IPS-18a (cell line): ENCODE measurements around the gene C4BPA.

Experiments used
- H3K27ac ChIP-seq: one replicate; pipeline ENCODE4 v1.5.1; 2013; ENCODE audit warnings: low read length
- H3K27me3 ChIP-seq: one replicate; pipeline ENCODE4 v1.6.1; 2013; ENCODE audit warnings: mild to moderate bottlenecking, low read length; ENCODE audit not compliant: control insufficient read depth, insufficient read depth
- H3K36me3 ChIP-seq: one replicate; pipeline ENCODE4 v1.6.1; 2013; ENCODE audit warnings: low read depth, low read length; ENCODE audit not compliant: control insufficient read depth
- H3K4me1 ChIP-seq: one replicate; pipeline ENCODE4 v1.6.1; 2013; ENCODE audit warnings: low read depth, low read length; ENCODE audit not compliant: control insufficient read depth
- H3K4me3 ChIP-seq: one replicate; pipeline ENCODE4 v1.5.1; 2013; ENCODE audit warnings: low read length
- H3K9ac ChIP-seq: one replicate; pipeline ENCODE4 v1.6.1; 2013; ENCODE audit warnings: mild to moderate bottlenecking, low read length, moderate library complexity
- H3K9me3 ChIP-seq: one replicate; pipeline ENCODE4 v1.6.1; 2013; ENCODE audit warnings: low read depth, low read length; ENCODE audit not compliant: control insufficient read depth

The C4BPA gene

GRCh38 chr1:207191776-207192175 is 87.7 kb downstream of the C4BPA start:
- Histone ChIP-seq H3K36me3 (no peaks in the 10 kb centered on the region), H3K9me3 (no peaks in the 10 kb centered on the region), H3K9ac (no peak overlapping the region), H3K4me3 (no peak overlapping the region), H3K4me1 (no peaks in the 10 kb centered on the region), H3K27me3 (no peaks in the 10 kb centered on the region), H3K27ac (no peak overlapping the region)

DNA sequence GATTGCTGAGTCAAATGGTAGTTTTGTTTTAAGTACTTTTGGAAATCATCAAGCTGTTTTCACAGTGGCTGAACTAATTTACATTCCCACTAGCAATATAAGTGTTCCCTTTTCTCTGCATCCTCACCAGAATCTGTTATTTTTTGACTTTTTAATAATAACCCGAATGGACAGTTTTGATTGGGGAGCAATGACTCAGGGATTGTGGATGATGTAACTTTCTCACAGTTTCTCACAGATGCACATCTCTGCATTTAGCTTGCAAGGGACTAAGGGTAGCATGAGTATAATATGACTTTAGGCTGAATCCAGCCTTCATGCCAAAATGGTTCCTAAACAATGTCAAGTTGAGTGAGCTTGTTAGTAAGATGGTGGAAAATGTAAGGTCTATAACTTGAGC is 90.2 kb downstream of the C4BPA start:
- no peak overlapping the region for H3K9ac ChIP-seq
- no peak overlapping the region for H3K27ac ChIP-seq

More for the DNA sequence above, 90.2 kb downstream of the C4BPA start:
- Histone ChIP-seq H3K9me3 (no peaks in the 10 kb centered on the region), H3K4me3 (no peak overlapping the region), H3K4me1 (no peaks in the 10 kb centered on the region), H3K27me3 (no peaks in the 10 kb centered on the region), H3K36me3 (no peaks in the 10 kb centered on the region)
